AG04449 (cell line): ENCODE measurements around the gene B4GALT6.

ENCODE experiments used
- CTCF ChIA-PET: fragments of 350-600 bp; formaldehyde crosslinking; extraction: SDS; loops from one replicate; lab custom pipeline; 2021; ENCODE audit warnings: antibody characterized with exemption; lab: Yijun Ruan, JAX
- POLR2A ChIA-PET: fragments of 400-600, 350-600 bp; formaldehyde crosslinking; extraction: SDS; loops from one replicate; lab custom pipeline; 2020; ENCODE audit warnings: antibody characterized with exemption, inconsistent platforms; lab: Yijun Ruan, JAX
- DNase-seq: peaks from one replicate; pipeline ENCODE4 v3.0.0-alpha.2; 2010; ENCODE audit warnings: low read depth, low spot score
- H3K4me3 ChIP-seq: 2 replicates; pipeline ENCODE4 v1.5.1; 2011; ENCODE audit warnings: low read depth, mild to moderate bottlenecking, control low read depth, low read length
- CTCF ChIP-seq: IDR thresholded peaks from one replicate; pipeline ENCODE4 v1.5.1; 2011; ENCODE audit warnings: mild to moderate bottlenecking, moderate library complexity, low read length, control low read depth, inconsistent platforms; ENCODE audit not compliant: insufficient read depth; ENCODE audit errors: missing control alignments

The B4GALT6 gene

GRCh38 chr18:31636387-31636786, 48.0 kb downstream of the B4GALT6 start:
- TF ChIP-seq CTCF: no peak
- ChIA-PET POLR2A (no interaction called here), CTCF (no interaction called here)
- no peak overlapping the region for H3K4me3 ChIP-seq
- no peak for DNase-seq

DNA sequence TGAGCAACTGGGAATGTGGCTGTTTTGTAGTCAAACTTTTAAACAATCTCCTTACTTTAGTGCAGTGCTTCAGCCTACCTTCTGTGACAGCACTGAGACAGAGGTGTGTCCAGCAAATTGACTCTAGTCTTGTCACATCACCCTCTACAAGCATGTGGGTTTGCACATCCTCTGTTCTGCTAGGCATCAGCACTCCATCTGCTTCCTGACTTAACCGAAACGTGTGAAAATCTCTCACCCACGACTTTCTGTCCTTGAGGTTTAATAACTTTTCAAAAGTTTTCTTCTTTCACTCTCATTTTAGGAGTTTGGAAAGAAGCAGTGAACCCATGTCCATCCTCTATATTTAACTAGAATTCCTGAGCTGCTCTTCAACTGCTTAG, 50.1 kb downstream of the B4GALT6 start:
- no peak overlapping the region for H3K4me3 ChIP-seq
- ChIA-PET CTCF (no interaction called here), POLR2A (no interaction called here)
- no peak for DNase-seq
- no peak for TF ChIP-seq CTCF

DNA sequence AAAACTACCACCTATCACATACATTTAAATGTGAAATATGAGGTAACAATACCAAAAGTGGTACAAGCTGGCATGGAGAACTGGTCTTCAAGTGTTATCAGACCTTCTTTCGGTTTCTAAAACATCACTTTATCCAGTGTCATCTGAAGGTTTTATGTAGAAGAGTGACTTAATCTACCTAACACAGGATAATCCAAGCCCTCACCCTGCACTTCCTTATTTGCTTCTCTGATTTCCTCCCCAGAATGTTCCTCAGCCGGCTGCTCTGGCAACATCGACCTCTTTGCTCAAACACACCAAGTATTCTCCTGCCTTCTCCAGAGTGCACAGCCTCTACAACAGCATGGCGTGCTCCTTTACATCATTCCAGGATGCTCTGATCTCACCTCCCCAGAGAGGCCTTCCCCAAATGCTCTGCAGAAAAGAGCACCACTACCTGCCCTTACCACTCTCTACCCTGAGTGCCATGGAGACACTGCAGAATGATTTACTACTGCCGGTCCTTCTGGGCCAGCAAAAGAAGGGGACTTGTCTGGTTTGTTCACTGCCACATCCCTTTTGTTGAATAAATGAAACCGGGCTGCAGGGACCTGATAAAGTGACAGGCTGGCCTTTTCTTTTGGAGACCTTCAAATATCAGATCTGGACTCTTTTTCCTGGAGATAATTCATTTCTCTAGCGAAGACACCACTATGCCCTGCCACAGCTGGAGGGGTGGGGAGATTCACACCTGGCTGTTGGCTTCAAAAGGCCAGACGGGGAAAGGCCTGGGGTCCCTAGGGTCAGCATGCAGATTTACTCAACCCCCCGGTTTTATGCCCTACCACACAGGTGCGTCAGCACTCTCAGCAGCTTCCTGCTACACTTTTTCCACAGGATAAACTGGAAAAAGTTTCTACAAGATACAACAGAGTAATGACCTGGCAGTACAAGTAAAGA, 50.7 kb downstream of the B4GALT6 start:
- TF ChIP-seq CTCF: no peak
- no peak for DNase-seq
- ChIA-PET CTCF (no interaction called here), POLR2A (no interaction called here)
- H3K4me3 ChIP-seq: no peak overlapping the region

DNA sequence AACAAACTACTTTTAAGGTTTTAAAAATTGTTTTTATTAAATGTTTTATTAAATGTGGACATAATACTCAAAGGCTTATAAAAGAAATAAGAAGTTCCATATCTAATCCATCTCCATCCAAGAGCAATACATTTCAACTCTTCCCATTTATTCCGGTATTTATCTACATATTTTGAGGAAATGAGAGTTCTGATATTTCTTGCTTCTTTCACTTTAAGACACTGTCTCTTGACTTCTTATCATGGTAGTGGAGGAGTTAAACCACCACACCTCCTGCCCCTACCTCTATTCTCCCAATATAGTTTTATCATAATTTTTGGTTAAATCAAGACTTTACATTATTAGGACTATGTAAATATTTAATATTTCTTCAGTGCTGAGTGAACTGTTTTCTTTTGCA, 52.0 kb downstream of the B4GALT6 start:
- ChIA-PET POLR2A (no interaction called here), CTCF (no interaction called here)
- no peak overlapping the region for H3K4me3 ChIP-seq
- TF ChIP-seq CTCF: no peak
- DNase-seq: no peak

DNA sequence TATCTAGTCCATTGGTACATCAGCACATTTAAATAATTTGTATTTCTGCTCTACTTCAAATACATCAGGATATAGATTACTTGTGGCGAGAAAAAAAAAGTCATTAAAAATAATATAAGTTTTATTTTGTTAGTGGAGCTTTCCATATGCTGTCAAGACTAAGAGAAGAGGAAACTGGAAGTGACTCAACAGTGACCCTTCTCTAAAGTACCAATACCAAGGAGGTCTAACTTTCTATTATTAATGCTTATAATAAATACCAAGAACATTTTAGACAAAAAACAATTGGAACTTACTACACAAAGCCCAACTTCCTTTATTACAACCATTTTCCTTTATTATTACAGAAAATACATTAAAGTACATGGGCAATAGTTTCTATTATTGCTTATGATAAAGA, 52.9 kb downstream of the B4GALT6 start:
- ChIA-PET CTCF (no interaction called here), POLR2A (no interaction called here)
- no peak overlapping the region for H3K4me3 ChIP-seq
- no peak for DNase-seq
- no peak for TF ChIP-seq CTCF

- TF ChIP-seq CTCF: no peak
- no peak overlapping the region for H3K4me3 ChIP-seq
- CTCF ChIA-PET: no interaction called here
- POLR2A ChIA-PET: no interaction called here
- no peak for DNase-seq
Measured at GRCh38 chr18:31630549-31630948, 53.8 kb downstream of the B4GALT6 start.
